GM12878 (cell line): ENCODE data around the gene SPHK2. TPM values are rescaled to one million over a fixed set of nuclear protein-coding genes. Genes with fewer than 3 reads are reported as not detected.

ENCODE experiments used
- ATAC-seq: fragments of 200-7000 bp; cut with Tn5 transposase; 3 replicates; pipeline ENCODE4 v1.9.1; 2020; ENCODE audit warnings: mild to moderate bottlenecking, moderate library complexity
- BruUV-seq: library from RNA; stranded (reverse); fragments of 400-500 nt; replicated peaks from 2 replicates; lab custom pipeline; 2021; lab: Mats Ljungman, UMichigan
- CTCF ChIA-PET: fragments of 300-600 bp; sonication (Branson Sonifier 250); formaldehyde crosslinking; extraction: SDS; loops from one replicate; lab custom pipeline; 2021; ENCODE audit warnings: inconsistent platforms; lab: Yijun Ruan, JAX
- POLR2A ChIA-PET: fragments of 350-600 bp; formaldehyde crosslinking; extraction: SDS; loops from one replicate; lab custom pipeline; 2021; ENCODE audit warnings: inconsistent platforms; lab: Charles Lee
- RAD21 ChIA-PET: fragments of 300-600 bp; sonication (Branson Sonifier 250); formaldehyde crosslinking; loops from one replicate; lab custom pipeline; 2023; ENCODE audit warnings: antibody characterized with exemption; ENCODE audit not compliant: unreplicated experiment; lab: Charles Lee
- SMC1A ChIA-PET: fragments of 300-600 bp; sonication (Branson Sonifier 250); formaldehyde crosslinking; loops from one replicate; lab custom pipeline; 2023; ENCODE audit not compliant: unreplicated experiment, uncharacterized antibody; lab: Charles Lee
- DNase-seq: peaks from one replicate; pipeline ENCODE4 v3.0.0-alpha.2; 2011; ENCODE audit warnings: low read depth, low spot score
- FAIRE-seq: peaks from 3 replicates; lab custom pipeline; 2011; peaks lifted over from hg19 to GRCh38; lab: Jason Lieb, UNC
- H2AFZ ChIP-seq: 2 replicates; pipeline ENCODE4 v1.6.0; 2011; ENCODE audit warnings: low read depth, low read length, control low read depth; ENCODE audit not compliant: control insufficient read depth
- H3K27ac ChIP-seq: 2 replicates; pipeline ENCODE4 v1.5.1; 2011; ENCODE audit warnings: control low read depth; ENCODE audit not compliant: control insufficient read depth, insufficient read depth
- H3K27me3 ChIP-seq, 2 experiments: replicated peaks in 1 of 2; 2 replicates each; pipeline versions ENCODE4 v1.6.0 to v1.6.1; 2011; ENCODE audit warnings: low read length in 1 of 2; ENCODE audit not compliant: control insufficient read depth in 2 of 2, insufficient read depth in 2 of 2
- H3K36me3 ChIP-seq, 2 experiments: 2 replicates each; pipeline ENCODE4 v1.5.1; 2011; ENCODE audit warnings: low read length in 1 of 2; ENCODE audit not compliant: control insufficient read depth in 2 of 2, insufficient read depth in 2 of 2
- H3K4me1 ChIP-seq: 2 replicates; pipeline ENCODE4 v1.6.1; 2011; ENCODE audit warnings: mild to moderate bottlenecking, low read length, moderate library complexity, mixed read lengths; ENCODE audit not compliant: control insufficient read depth, insufficient read depth
- H3K4me2 ChIP-seq: 2 replicates; pipeline ENCODE4 v1.6.0; 2011; ENCODE audit warnings: control low read depth; ENCODE audit not compliant: control insufficient read depth, insufficient read depth
- H3K4me3 ChIP-seq: fragments of 200-600 bp; sonication (generic); 2 replicates; pipeline ENCODE4 v1.5.1; 2016
- H3K79me2 ChIP-seq: 2 replicates; pipeline ENCODE4 v1.6.0; 2011; ENCODE audit warnings: low read length; ENCODE audit not compliant: control insufficient read depth, insufficient read depth
- H3K9ac ChIP-seq: 2 replicates; pipeline ENCODE4 v1.8.0; 2011; ENCODE audit warnings: low read length, control low read depth, mixed read lengths; ENCODE audit not compliant: control insufficient read depth, insufficient read depth
- H3K9me3 ChIP-seq: replicated peaks from 3 replicates; pipeline ENCODE4 v1.5.1; 2011; ENCODE audit warnings: mild to moderate bottlenecking, low read length; ENCODE audit not compliant: control insufficient read depth, insufficient read depth
- H4K20me1 ChIP-seq: 2 replicates; pipeline ENCODE4 v1.6.0; 2011; ENCODE audit not compliant: control insufficient read depth, insufficient read depth
- CBX5 ChIP-seq: sonication (generic); IDR thresholded peaks from 2 replicates; pipeline ENCODE4 v1.6.1; 2016; ENCODE audit warnings: low read depth, moderate library complexity, mild to moderate bottlenecking, inconsistent platforms
- ELK1 ChIP-seq: IDR thresholded peaks from 2 replicates; pipeline ENCODE4 v1.6.1; 2012; ENCODE audit warnings: low read depth, low read length, improper control_type of control experiment
- RBBP5 ChIP-seq: fragments of 200-600 bp; sonication (generic); conservative IDR thresholded peaks from 2 replicates; pipeline ENCODE4 v1.6.1; 2016
- RELA ChIP-seq: fragments of 450-650 bp; IDR thresholded peaks from 2 replicates; pipeline ENCODE4 v1.8.0; 2014; ENCODE audit warnings: borderline replicate concordance; ENCODE audit not compliant: partially characterized antibody
- WGBS: methylation state at CpG from one replicate; pipeline ENCODE4 v1.1.6; 2016; ENCODE audit warnings: low lambda C conversion rate; ENCODE audit not compliant: insufficient replicate concordance, insufficient coverage; ENCODE audit errors: missing lambda C conversion rate; 5-methylcytosine and 5-hydroxymethylcytosine counted together
- in situ Hi-C: fragments of 300-500 bp; cut with MboI; formaldehyde crosslinking; loops from 9 replicates; pipeline ENCODE4 v1.14.3; 2018; ENCODE audit warnings: mixed read lengths
- intact Hi-C: fragments of 100-400 bp; cut with micrococcal nuclease; formaldehyde crosslinking; loops from one replicate; pipeline ENCODE4 v1.14.2; 2022; ENCODE audit not compliant: unreplicated experiment
- polyA plus RNA-seq, 11 experiments: library from polyadenylated mRNA; depleted of rRNA in 4 of 11; unstranded in 6 of 11; stranded (reverse) in 5 of 11; fragments of >200 nt; fragmentation: Nextera tagmentation in 4 of 11; fragmentation: Illumina TruSeq in 1 of 11; extraction: Ambion mirVana in 4 of 11; extraction: Trizol in 1 of 11; gene quantifications; 1 replicate in 1 of 11; 2 replicates in 10 of 11; pipeline versions ENCODE4 v1.2.1 to v1.2.3, GENCODE V29; 2011 to 2016; ENCODE audit warnings: inconsistent platforms in 2 of 11, missing spikeins in 2 of 11, low read depth in 1 of 11
- total RNA-seq, 4 experiments: library from RNA; depleted of rRNA in 3 of 4; stranded (reverse); fragments of >200 nt in 3 of 4; fragmentation: Illumina TruSeq in 1 of 4; extraction: Trizol in 1 of 4; gene quantifications; 2 replicates each; pipeline versions ENCODE4 v1.2.1 to v1.2.3, GENCODE V29; 2013 to 2021

The SPHK2 gene
- total and polyA plus RNA-seq, 10 of the 15 experiments (the other 5 are each of a cell fraction or from before 2014, with no cell fraction given) = 0.37 to 40.5 (median 11.2) TPM

- in situ Hi-C loops = loop anchor here (5.0 kb wide), 1 partner anchor 270 kb away; no protein-coding TSS in a partner anchor
Measured at GRCh38 chr19:48587387-48587786, 31.9 kb upstream of the SPHK2 start.

More at GRCh38 chr19:48587387-48587786, 31.9 kb upstream of the SPHK2 start:
- SMC1A ChIA-PET = interaction anchor here (1.6 kb wide), 1 partner anchor 82 kb away, joined by 4 read pairs; no protein-coding TSS in a partner anchor
- Histone ChIP-seq H3K4me1 (peaks cover 4% of the 10 kb centered on the region), H3K9me3 (no peaks in the 10 kb centered on the region), H3K4me3 (no peak overlapping the region), H3K36me3 (no peaks in the 10 kb centered on the region), H4K20me1 (no peaks in the 10 kb centered on the region), H3K4me2 (no peak overlapping the region), H2AFZ (no peak overlapping the region), H3K27ac (no peak overlapping the region), H3K27me3 (no peaks in the 10 kb centered on the region), H3K79me2 (no peaks in the 10 kb centered on the region), H3K9ac (no peak overlapping the region)
- TF ChIP-seq CBX5 (no peak), RBBP5 (no peak), ELK1 (no peak), RELA (no peak)
- CTCF ChIA-PET = interaction anchor here (0.7 to 9.9 kb wide), 7 partner anchors 21 to 967 kb away, joined by 3 to 155 read pairs (median 9); no protein-coding TSS in a partner anchor
- ATAC-seq (no peak), FAIRE-seq (no peak), DNase-seq (no peak)
- WGBS = 54% methylated on average over 3 of the region's 3 CpGs
- intact Hi-C loops = no loop called here
- no TSS peak for BruUV-seq
- POLR2A ChIA-PET = interaction anchor here (0.5 kb wide), 2 partner anchors 46 to 54 kb away, joined by 3 to 5 read pairs; no protein-coding TSS in a partner anchor
- RAD21 ChIA-PET = interaction anchor here (0.6 to 6.8 kb wide), 8 partner anchors 21 to 273 kb away, joined by 3 to 69 read pairs (median 3); no protein-coding TSS in a partner anchor
